GM12878 (cell line): ENCODE measurements around the gene AKAP17A. TPM values are rescaled to one million over a fixed set of nuclear protein-coding genes. Genes with fewer than 3 reads are reported as not detected.

Source experiments
- ATAC-seq: fragments of 200-7000 bp; cut with Tn5 transposase; 3 replicates; pipeline ENCODE4 v1.9.1; 2020; ENCODE audit warnings: mild to moderate bottlenecking, moderate library complexity
- BruUV-seq: library from RNA; stranded (reverse); fragments of 400-500 nt; replicated peaks from 2 replicates; lab custom pipeline; 2021; lab: Mats Ljungman, UMichigan
- CTCF ChIA-PET: fragments of 300-600 bp; sonication (Branson Sonifier 250); formaldehyde crosslinking; extraction: SDS; loops from one replicate; lab custom pipeline; 2021; ENCODE audit warnings: inconsistent platforms; lab: Yijun Ruan, JAX
- POLR2A ChIA-PET: fragments of 350-600 bp; formaldehyde crosslinking; extraction: SDS; loops from one replicate; lab custom pipeline; 2021; ENCODE audit warnings: inconsistent platforms; lab: Charles Lee
- RAD21 ChIA-PET: fragments of 300-600 bp; sonication (Branson Sonifier 250); formaldehyde crosslinking; loops from one replicate; lab custom pipeline; 2023; ENCODE audit warnings: antibody characterized with exemption; ENCODE audit not compliant: unreplicated experiment; lab: Charles Lee
- SMC1A ChIA-PET: fragments of 300-600 bp; sonication (Branson Sonifier 250); formaldehyde crosslinking; loops from one replicate; lab custom pipeline; 2023; ENCODE audit not compliant: unreplicated experiment, uncharacterized antibody; lab: Charles Lee
- DNase-seq: peaks from one replicate; pipeline ENCODE4 v3.0.0-alpha.2; 2011; ENCODE audit warnings: low read depth, low spot score
- FAIRE-seq: peaks from 3 replicates; lab custom pipeline; 2011; peaks lifted over from hg19 to GRCh38; lab: Jason Lieb, UNC
- H2AFZ ChIP-seq: 2 replicates; pipeline ENCODE4 v1.6.0; 2011; ENCODE audit warnings: low read depth, low read length, control low read depth; ENCODE audit not compliant: control insufficient read depth
- H3K27ac ChIP-seq: 2 replicates; pipeline ENCODE4 v1.5.1; 2011; ENCODE audit warnings: control low read depth; ENCODE audit not compliant: control insufficient read depth, insufficient read depth
- H3K27me3 ChIP-seq, 2 experiments: replicated peaks in 1 of 2; 2 replicates each; pipeline versions ENCODE4 v1.6.0 to v1.6.1; 2011; ENCODE audit warnings: low read length in 1 of 2; ENCODE audit not compliant: control insufficient read depth in 2 of 2, insufficient read depth in 2 of 2
- H3K36me3 ChIP-seq, 2 experiments: 2 replicates each; pipeline ENCODE4 v1.5.1; 2011; ENCODE audit warnings: low read length in 1 of 2; ENCODE audit not compliant: control insufficient read depth in 2 of 2, insufficient read depth in 2 of 2
- H3K4me1 ChIP-seq: 2 replicates; pipeline ENCODE4 v1.6.1; 2011; ENCODE audit warnings: mild to moderate bottlenecking, low read length, moderate library complexity, mixed read lengths; ENCODE audit not compliant: control insufficient read depth, insufficient read depth
- H3K4me2 ChIP-seq: 2 replicates; pipeline ENCODE4 v1.6.0; 2011; ENCODE audit warnings: control low read depth; ENCODE audit not compliant: control insufficient read depth, insufficient read depth
- H3K4me3 ChIP-seq: fragments of 200-600 bp; sonication (generic); 2 replicates; pipeline ENCODE4 v1.5.1; 2016
- H3K79me2 ChIP-seq: 2 replicates; pipeline ENCODE4 v1.6.0; 2011; ENCODE audit warnings: low read length; ENCODE audit not compliant: control insufficient read depth, insufficient read depth
- H3K9ac ChIP-seq: 2 replicates; pipeline ENCODE4 v1.8.0; 2011; ENCODE audit warnings: low read length, control low read depth, mixed read lengths; ENCODE audit not compliant: control insufficient read depth, insufficient read depth
- H3K9me3 ChIP-seq: replicated peaks from 3 replicates; pipeline ENCODE4 v1.5.1; 2011; ENCODE audit warnings: mild to moderate bottlenecking, low read length; ENCODE audit not compliant: control insufficient read depth, insufficient read depth
- H4K20me1 ChIP-seq: 2 replicates; pipeline ENCODE4 v1.6.0; 2011; ENCODE audit not compliant: control insufficient read depth, insufficient read depth
- NR2C2 ChIP-seq: IDR thresholded peaks from 2 replicates; pipeline ENCODE4 v1.6.1; 2011; ENCODE audit warnings: borderline replicate concordance, low read depth; ENCODE audit not compliant: control insufficient read depth, insufficient read length
- POLR2A ChIP-seq: IDR thresholded peaks from 2 replicates; pipeline ENCODE4 v1.6.1; 2011; ENCODE audit warnings: low read depth, mild to moderate bottlenecking, low read length
- STAT1 ChIP-seq: fragments of 450-650 bp; conservative IDR thresholded peaks from 2 replicates; pipeline ENCODE4 v1.6.1; 2014; ENCODE audit warnings: antibody characterized with exemption, mild to moderate bottlenecking
- ZBTB40 ChIP-seq: fragments of 450-650 bp; IDR thresholded peaks from 2 replicates; pipeline ENCODE4 v1.6.1; 2016; ENCODE audit warnings: mild to moderate bottlenecking, moderate library complexity, borderline replicate concordance
- ZSCAN29 ChIP-seq: fragments of 450-650 bp; IDR thresholded peaks from 2 replicates; pipeline ENCODE4 v1.6.1; 2017; ENCODE audit warnings: mild to moderate bottlenecking, moderate library complexity
- WGBS: methylation state at CpG from one replicate; pipeline ENCODE4 v1.1.6; 2016; ENCODE audit warnings: low lambda C conversion rate; ENCODE audit not compliant: insufficient replicate concordance, insufficient coverage; ENCODE audit errors: missing lambda C conversion rate; 5-methylcytosine and 5-hydroxymethylcytosine counted together
- in situ Hi-C: fragments of 300-500 bp; cut with MboI; formaldehyde crosslinking; loops from 9 replicates; pipeline ENCODE4 v1.14.3; 2018; ENCODE audit warnings: mixed read lengths
- intact Hi-C: fragments of 100-400 bp; cut with micrococcal nuclease; formaldehyde crosslinking; loops from one replicate; pipeline ENCODE4 v1.14.2; 2022; ENCODE audit not compliant: unreplicated experiment
- polyA plus RNA-seq, 11 experiments: library from polyadenylated mRNA; depleted of rRNA in 4 of 11; unstranded in 6 of 11; stranded (reverse) in 5 of 11; fragments of >200 nt; fragmentation: Nextera tagmentation in 4 of 11; fragmentation: Illumina TruSeq in 1 of 11; extraction: Ambion mirVana in 4 of 11; extraction: Trizol in 1 of 11; gene quantifications; 1 replicate in 1 of 11; 2 replicates in 10 of 11; pipeline versions ENCODE4 v1.2.1 to v1.2.3, GENCODE V29; 2011 to 2016; ENCODE audit warnings: inconsistent platforms in 2 of 11, missing spikeins in 2 of 11, low read depth in 1 of 11
- total RNA-seq, 4 experiments: library from RNA; depleted of rRNA in 3 of 4; stranded (reverse); fragments of >200 nt in 3 of 4; fragmentation: Illumina TruSeq in 1 of 4; extraction: Trizol in 1 of 4; gene quantifications; 2 replicates each; pipeline versions ENCODE4 v1.2.1 to v1.2.3, GENCODE V29; 2013 to 2021

AKAP17A gene
- total and polyA plus RNA-seq, 10 of the 15 experiments (the other 5 are each of a cell fraction or from before 2014, with no cell fraction given) = 3.0 to 55.8 (median 25.5) TPM

- no peak overlapping the region for H3K27ac ChIP-seq
- no peaks in the 10 kb centered on the region; the same call in 2 of the 3 replicates for H3K9me3 ChIP-seq
- H4K20me1 ChIP-seq = peaks cover 6% of the 10 kb centered on the region
- 95% methylated on average over 60 of the region's 60 CpGs for WGBS
- ChIA-PET CTCF (no interaction called here), POLR2A (no interaction called here), RAD21 (no interaction called here), SMC1A (no interaction called here)
- no peak overlapping the region for H2AFZ ChIP-seq
- in situ Hi-C loops = no loop called here
- intact Hi-C loops = loop anchor here (10.0 kb wide), 1 partner anchor 259 kb away; the partner anchor contains the start of gene IL3RA
- BruUV-seq = TSS peak; percentile 55
- H3K27me3 ChIP-seq = no peaks in the 10 kb centered on the region
- ATAC-seq (no peak), DNase-seq (no peak), FAIRE-seq (no peak)
- H3K4me1 ChIP-seq = peaks cover 26% of the 10 kb centered on the region
- peaks cover 26 to 42% of the 10 kb centered on the region in 2 experiments for H3K36me3 ChIP-seq
- peak overlapping the region; percentile 98 for H3K4me3 ChIP-seq
- H3K79me2 ChIP-seq = peaks cover 47% of the 10 kb centered on the region
- TF ChIP-seq STAT1 (no peak), ZBTB40 (no peak), POLR2A (peak; percentile 31; the same call in 1 of the 2 replicates), ZSCAN29 (no peak), NR2C2 (no peak)
- peak overlapping the region; percentile 94 for H3K4me2 ChIP-seq
- peak overlapping the region; percentile 92 for H3K9ac ChIP-seq
Measured at GRCh38 chrX:1593286-1594271, 2.2 kb downstream of the AKAP17A start.
